ENCODE results near the gene P3H1. TPM values are rescaled to one million over a fixed set of nuclear protein-coding genes. Genes with fewer than 3 reads are reported as not detected.

Gene P3H1
- total and polyA plus RNA-seq, 4 donors: 15.2 to 64.3 (median 46.1) TPM

DNA sequence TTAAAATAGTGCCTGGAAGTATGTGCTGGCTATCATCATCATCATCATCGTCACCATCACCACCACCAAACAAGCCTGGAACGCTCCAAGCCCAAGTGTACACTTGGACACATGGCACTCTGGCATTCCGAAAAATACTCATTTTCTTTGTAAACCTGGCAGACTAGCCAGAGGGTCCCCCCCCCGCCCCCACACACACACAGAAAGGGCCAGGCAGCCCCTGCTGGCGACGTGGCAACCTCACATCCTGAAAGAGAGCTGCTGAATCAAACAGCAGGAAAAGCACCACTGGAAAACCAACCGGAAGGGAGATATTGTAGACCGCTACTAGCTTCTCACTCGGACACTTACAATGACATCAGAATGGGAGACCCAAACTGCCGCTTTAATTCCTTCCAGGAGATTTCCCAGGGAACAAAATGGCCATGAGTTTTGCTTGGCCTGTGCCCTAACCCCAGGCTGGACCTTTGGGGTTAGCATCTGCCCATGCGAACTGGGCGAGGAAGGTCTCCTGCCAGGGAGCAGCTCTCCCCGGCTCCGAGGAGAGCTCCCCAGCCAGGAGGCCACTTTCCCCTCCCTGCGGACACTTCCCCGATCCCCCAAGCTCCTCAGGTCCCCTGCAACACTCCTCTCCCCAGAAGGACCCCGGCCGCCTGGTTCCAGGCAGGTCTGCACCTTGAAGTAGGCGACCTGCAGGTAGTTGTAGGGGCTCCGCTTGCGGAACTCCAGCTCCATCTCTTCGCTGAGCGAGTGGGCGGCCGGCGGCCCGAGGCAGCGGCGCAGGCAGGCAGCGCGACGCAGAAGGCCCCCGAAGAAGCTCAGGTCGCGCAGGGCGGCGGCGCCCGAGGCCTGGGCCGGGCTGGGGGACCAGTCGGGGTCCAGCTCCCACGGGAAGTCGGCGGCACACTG is 742 bp downstream of the P3H1 start:
- DNase-seq (peak in 1 of 2 donors; percentile 62), ATAC-seq (ENCODE audit: low FRiP score) (peak; percentile 47)
- H3K27me3 ChIP-seq (ENCODE audit: control insufficient read depth in 1 of 2, insufficient read depth in 2 of 2, low read length in 1 of 2): no peaks in the 10 kb centered on the region
- no peaks in the 10 kb centered on the region for H3K9me3 ChIP-seq (ENCODE audit: control insufficient read depth, low read length)
- H3K27ac ChIP-seq (ENCODE audit: low read depth in 1 of 2, low read length in 2 of 2): peak overlapping the region; percentile 24 to 61
- intact Hi-C loops (cut with DNase I): loop anchor here in 1 of 2 donors (5.0 to 10.0 kb wide), 3 partner anchors 51 to 306 kb away; partner anchors contain the start of genes ERMAP, SVBP and ZNF691
- peaks cover 0 to 4% of the 10 kb centered on the region in 2 donors for H3K4me1 ChIP-seq (ENCODE audit: control insufficient read depth in 1 of 2, insufficient read depth in 2 of 2, low read length in 2 of 2)
- H3K36me3 ChIP-seq (ENCODE audit: control insufficient read depth in 1 of 2, insufficient read depth in 2 of 2, low read length in 1 of 2): no peaks in the 10 kb centered on the region
- peak overlapping the region; percentile 72 to 74 for H3K4me3 ChIP-seq (ENCODE audit: low read length in 2 of 2)
- WGBS, 2 donors: 0 to 1% methylated on average over 42 to 44 of the region's 44 CpGs

DNA sequence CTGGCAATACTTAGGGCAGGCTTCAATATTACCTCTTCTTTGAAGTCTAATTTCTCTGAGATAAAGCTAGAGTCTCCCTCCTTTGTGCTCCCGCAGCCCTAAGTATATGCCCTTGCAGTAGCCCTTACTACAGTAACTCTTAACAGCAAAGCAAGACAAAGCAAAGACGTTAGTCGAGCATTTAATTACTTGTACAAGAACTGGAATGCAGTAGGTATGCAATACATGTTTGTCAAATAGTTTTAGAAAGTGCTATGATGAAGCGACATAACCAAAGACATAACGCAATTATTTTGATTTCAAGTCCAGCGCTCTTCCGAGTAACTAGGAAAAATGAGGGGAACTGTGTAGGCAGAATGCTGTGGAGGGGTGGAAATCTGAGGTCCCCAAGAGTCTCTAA is 1.6 kb downstream of the P3H1 start:
- Histone ChIP-seq H3K9me3 (ENCODE audit: control insufficient read depth, low read length) (no peaks in the 10 kb centered on the region), H3K27ac (ENCODE audit: low read depth in 1 of 2, low read length in 2 of 2) (no peak overlapping the region), H3K4me3 (ENCODE audit: low read length in 2 of 2) (peak overlapping the region; percentile 72 to 74), H3K27me3 (ENCODE audit: control insufficient read depth in 1 of 2, insufficient read depth in 2 of 2, low read length in 1 of 2) (no peaks in the 10 kb centered on the region), H3K4me1 (ENCODE audit: control insufficient read depth in 1 of 2, insufficient read depth in 2 of 2, low read length in 2 of 2) (peaks cover 0 to 4% of the 10 kb centered on the region in 2 donors), H3K36me3 (ENCODE audit: control insufficient read depth in 1 of 2, insufficient read depth in 2 of 2, low read length in 1 of 2) (no peaks in the 10 kb centered on the region)
- intact Hi-C loops (cut with DNase I): loop anchor here in 1 of 2 donors (5.0 to 10.0 kb wide), 3 partner anchors 52 to 307 kb away; partner anchors contain the start of genes ERMAP, SVBP and ZNF691
- DNase-seq (no peak), ATAC-seq (ENCODE audit: low FRiP score) (no peak)
- WGBS, 2 donors: 5 to 7% methylated on average over 7 of the region's 7 CpGs

DNA sequence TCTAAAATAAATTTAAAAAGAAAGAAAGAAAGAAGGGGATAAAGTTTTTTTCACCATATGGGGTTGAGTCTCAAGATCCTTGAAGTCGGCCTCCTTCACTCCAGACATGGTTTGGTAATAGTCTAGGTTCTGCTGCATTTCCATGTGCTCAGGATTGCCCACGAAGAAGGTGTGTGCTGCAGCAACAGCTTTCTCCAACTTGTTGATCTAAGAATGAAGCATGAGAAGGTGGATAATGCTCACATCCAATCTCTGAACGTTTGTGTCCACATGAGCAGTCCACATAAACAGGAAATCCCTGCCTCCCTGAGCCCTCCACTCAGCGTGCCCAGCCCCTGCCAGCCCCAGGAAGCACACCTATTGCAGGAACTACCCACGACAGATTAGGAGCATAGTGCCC is 4.6 kb downstream of the P3H1 start:
- 69 to 71% methylated on average over 5 of the region's 5 CpGs for WGBS, 2 donors
- no peak overlapping the region for H3K4me3 ChIP-seq (ENCODE audit: low read length in 2 of 2)
- intact Hi-C loops (cut with DNase I): loop anchor here in 1 of 2 donors (10.0 kb wide), 1 partner anchor 83 kb away; the partner anchor contains the start of gene ZNF691
- H3K27ac ChIP-seq (ENCODE audit: low read depth in 1 of 2, low read length in 2 of 2): no peak overlapping the region
- DNase-seq (no peak), ATAC-seq (ENCODE audit: low FRiP score) (no peak)
- no peaks in the 10 kb centered on the region for H3K9me3 ChIP-seq (ENCODE audit: control insufficient read depth, low read length)
- H3K4me1 ChIP-seq (ENCODE audit: control insufficient read depth in 1 of 2, insufficient read depth in 2 of 2, low read length in 2 of 2): no peaks in the 10 kb centered on the region
- no peaks in the 10 kb centered on the region for H3K27me3 ChIP-seq (ENCODE audit: control insufficient read depth in 1 of 2, insufficient read depth in 2 of 2, low read length in 1 of 2)
- H3K36me3 ChIP-seq (ENCODE audit: control insufficient read depth in 1 of 2, insufficient read depth in 2 of 2, low read length in 1 of 2): peaks cover 2 to 4% of the 10 kb centered on the region in 2 donors

DNA sequence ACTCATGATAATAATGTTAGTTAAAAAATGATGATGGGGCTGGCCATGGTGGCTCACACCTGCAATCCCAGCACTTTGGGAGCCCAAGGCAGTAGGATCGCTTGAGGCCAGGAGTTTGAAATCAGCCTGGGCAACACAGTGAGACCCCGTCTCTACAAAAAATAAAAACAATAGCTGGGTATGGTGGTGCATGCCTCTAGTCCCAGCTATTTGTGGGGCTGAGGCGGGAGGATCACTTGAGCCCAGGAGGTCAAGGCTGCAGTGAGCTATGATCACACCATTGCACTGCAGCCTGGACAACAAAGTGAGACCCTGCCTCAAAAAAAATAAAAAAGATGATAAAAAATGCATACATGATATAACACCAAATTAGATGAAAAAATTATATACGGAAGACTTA is 5.3 kb downstream of the P3H1 start:
- ATAC-seq (ENCODE audit: low FRiP score): no peak
- intact Hi-C loops (cut with DNase I): loop anchor here in 1 of 2 donors (10.0 kb wide), 1 partner anchor 83 kb away; the partner anchor contains the start of gene ZNF691
- Histone ChIP-seq H3K27ac (ENCODE audit: low read depth in 1 of 2, low read length in 2 of 2) (no peak overlapping the region), H3K4me1 (ENCODE audit: control insufficient read depth in 1 of 2, insufficient read depth in 2 of 2, low read length in 2 of 2) (no peaks in the 10 kb centered on the region), H3K27me3 (ENCODE audit: control insufficient read depth in 1 of 2, insufficient read depth in 2 of 2, low read length in 1 of 2) (no peaks in the 10 kb centered on the region), H3K9me3 (ENCODE audit: control insufficient read depth, low read length) (no peaks in the 10 kb centered on the region), H3K4me3 (ENCODE audit: low read length in 2 of 2) (no peak overlapping the region), H3K36me3 (ENCODE audit: control insufficient read depth in 1 of 2, insufficient read depth in 2 of 2, low read length in 1 of 2) (peaks cover 4% of the 10 kb centered on the region in 2 donors)
- WGBS, 2 donors: 96 to 99% methylated on average over 4 of the region's 4 CpGs
- no peak for DNase-seq

DNA sequence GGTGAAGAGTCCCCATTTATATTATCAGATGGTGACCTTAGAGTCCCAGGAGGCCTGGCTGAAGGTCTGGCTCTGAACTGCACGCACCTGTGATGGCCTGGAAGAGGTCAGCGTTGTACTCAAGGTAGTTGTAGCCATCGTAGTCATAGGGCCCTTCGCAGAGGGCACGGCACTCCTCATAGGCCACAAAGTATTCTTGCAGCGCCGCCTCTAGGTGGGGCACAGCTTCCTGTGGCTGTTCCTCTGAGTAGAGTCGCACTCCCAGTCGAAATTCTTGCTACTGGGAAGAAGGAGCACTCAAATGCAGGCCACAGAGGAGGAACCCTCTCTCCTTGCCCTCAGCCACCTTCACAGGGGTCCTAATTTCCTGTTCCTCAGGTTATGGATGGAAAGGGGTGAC is 7.7 kb downstream of the P3H1 start:
- intact Hi-C loops (cut with DNase I): loop anchor here in 1 of 2 donors (10.0 kb wide), 1 partner anchor 174 kb away; no protein-coding TSS in a partner anchor
- WGBS, 2 donors: 74 to 79% methylated on average over 9 of the region's 9 CpGs
- Histone ChIP-seq H3K4me3 (ENCODE audit: low read length in 2 of 2) (no peak overlapping the region), H3K9me3 (ENCODE audit: control insufficient read depth, low read length) (no peaks in the 10 kb centered on the region), H3K27ac (ENCODE audit: low read depth in 1 of 2, low read length in 2 of 2) (no peak overlapping the region), H3K4me1 (ENCODE audit: control insufficient read depth in 1 of 2, insufficient read depth in 2 of 2, low read length in 2 of 2) (no peaks in the 10 kb centered on the region), H3K27me3 (ENCODE audit: control insufficient read depth in 1 of 2, insufficient read depth in 2 of 2, low read length in 1 of 2) (no peaks in the 10 kb centered on the region), H3K36me3 (ENCODE audit: control insufficient read depth in 1 of 2, insufficient read depth in 2 of 2, low read length in 1 of 2) (peaks cover 4 to 11% of the 10 kb centered on the region in 2 donors)
- DNase-seq: peak in 1 of 2 donors; percentile 26
- no peak for ATAC-seq (ENCODE audit: low FRiP score)

DNA sequence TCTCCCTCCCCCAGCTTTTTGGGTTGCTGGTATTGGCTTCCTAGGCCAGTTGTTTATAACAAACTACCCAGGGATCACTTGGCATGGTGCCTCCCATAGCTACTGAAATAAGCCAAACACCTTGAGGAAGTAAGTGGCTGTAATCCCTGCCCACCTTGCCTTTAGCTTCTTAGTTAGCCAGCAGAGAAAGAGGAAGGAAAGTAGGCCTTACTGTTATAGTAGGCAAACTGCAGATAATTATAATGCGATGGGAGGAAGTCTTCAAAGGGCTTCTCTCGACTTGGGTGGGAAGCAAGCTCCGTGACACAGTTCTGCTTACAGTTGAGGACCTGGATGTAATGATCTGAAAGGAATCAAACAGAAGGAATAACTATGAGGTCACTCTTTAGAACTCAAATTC is 8.2 kb downstream of the P3H1 start:
- Histone ChIP-seq H3K27ac (ENCODE audit: low read depth in 1 of 2, low read length in 2 of 2) (no peak overlapping the region), H3K27me3 (ENCODE audit: control insufficient read depth in 1 of 2, insufficient read depth in 2 of 2, low read length in 1 of 2) (no peaks in the 10 kb centered on the region), H3K36me3 (ENCODE audit: control insufficient read depth in 1 of 2, insufficient read depth in 2 of 2, low read length in 1 of 2) (peaks cover 4 to 14% of the 10 kb centered on the region in 2 donors), H3K9me3 (ENCODE audit: control insufficient read depth, low read length) (no peaks in the 10 kb centered on the region), H3K4me1 (ENCODE audit: control insufficient read depth in 1 of 2, insufficient read depth in 2 of 2, low read length in 2 of 2) (no peaks in the 10 kb centered on the region), H3K4me3 (ENCODE audit: low read length in 2 of 2) (no peak overlapping the region)
- ATAC-seq (ENCODE audit: low FRiP score) (no peak), DNase-seq (no peak)
- intact Hi-C loops (cut with DNase I): loop anchor here in 1 of 2 donors (10.0 kb wide), 1 partner anchor 174 kb away; no protein-coding TSS in a partner anchor
- 83 to 86% methylated on average over 3 of the region's 3 CpGs for whole genome bisulfite sequencing, 2 donors

DNA sequence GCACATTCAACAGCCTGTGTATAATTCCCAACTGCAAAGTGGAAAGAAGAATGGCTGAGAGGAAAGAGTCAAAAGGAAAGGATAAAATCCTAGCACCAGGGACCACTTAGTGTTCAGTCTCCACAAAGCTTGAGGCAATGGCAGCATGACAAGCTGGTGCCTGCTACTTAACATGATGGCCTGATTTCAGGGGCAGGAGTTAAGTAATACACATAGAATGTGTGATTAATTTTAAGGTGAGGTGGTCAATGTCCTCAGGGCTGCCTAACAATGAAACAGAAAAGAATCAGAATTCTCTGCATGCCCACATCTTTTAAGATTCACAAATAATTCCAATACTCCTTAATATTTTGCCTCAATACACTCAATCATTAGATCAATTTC is 8.9 kb downstream of the P3H1 start:
- Histone ChIP-seq H3K9me3 (ENCODE audit: control insufficient read depth, low read length) (no peaks in the 10 kb centered on the region), H3K27ac (ENCODE audit: low read depth in 1 of 2, low read length in 2 of 2) (no peak overlapping the region), H3K4me1 (ENCODE audit: control insufficient read depth in 1 of 2, insufficient read depth in 2 of 2, low read length in 2 of 2) (no peaks in the 10 kb centered on the region), H3K36me3 (ENCODE audit: control insufficient read depth in 1 of 2, insufficient read depth in 2 of 2, low read length in 1 of 2) (peaks cover 4 to 14% of the 10 kb centered on the region in 2 donors), H3K27me3 (ENCODE audit: control insufficient read depth in 1 of 2, insufficient read depth in 2 of 2, low read length in 1 of 2) (no peaks in the 10 kb centered on the region), H3K4me3 (ENCODE audit: low read length in 2 of 2) (no peak overlapping the region)
- no peak for ATAC-seq (ENCODE audit: low FRiP score)
- DNase-seq: no peak
- intact Hi-C loops (cut with DNase I): loop anchor here in 1 of 2 donors (10.0 kb wide), 1 partner anchor 173 kb away; no protein-coding TSS in a partner anchor

DNA sequence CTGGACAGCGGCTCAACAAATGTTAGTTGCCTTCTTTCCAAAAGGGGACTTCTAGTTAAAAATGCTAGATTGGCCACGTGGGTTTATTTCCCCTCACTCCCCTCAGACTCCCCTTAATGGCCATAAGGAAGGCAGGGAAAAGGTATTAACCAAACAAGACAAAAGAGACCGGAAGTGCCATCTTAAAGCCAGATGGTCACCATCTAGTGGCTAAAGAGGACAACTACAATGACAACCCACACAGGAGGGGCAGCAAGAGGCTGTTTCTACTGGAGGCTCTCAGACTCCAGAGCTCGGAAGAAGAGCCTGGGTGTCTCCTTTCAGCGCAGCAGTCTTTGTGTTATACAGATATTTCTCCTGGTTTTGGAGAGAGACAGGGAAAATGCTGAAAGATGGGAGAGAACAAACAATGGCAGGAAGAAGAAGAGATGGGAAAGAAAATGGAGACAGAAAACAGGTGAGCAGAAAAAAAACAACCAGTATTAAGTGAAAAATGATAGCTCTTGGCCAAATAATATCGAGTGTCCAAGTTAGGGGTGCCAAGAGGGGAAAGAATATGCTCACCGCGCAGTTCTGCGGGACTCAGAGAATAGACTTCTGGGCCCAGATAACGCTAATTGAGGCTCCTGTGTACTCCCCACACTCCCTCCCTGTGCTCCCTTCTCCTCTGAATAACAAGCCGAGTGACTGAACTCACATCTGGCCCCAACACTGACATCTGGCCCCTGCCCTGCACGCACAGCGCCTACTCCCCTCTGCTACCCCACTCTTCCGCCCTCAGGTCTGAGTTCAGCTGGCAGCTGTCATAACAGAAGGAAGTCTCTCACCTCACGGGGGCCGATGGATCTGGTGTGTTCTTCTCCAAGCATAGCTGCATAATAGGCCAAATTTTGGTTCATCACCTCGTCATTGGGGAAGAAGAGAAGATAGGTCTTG is 9.6 kb downstream of the P3H1 start:
- no peaks in the 10 kb centered on the region for H3K4me1 ChIP-seq (ENCODE audit: control insufficient read depth in 1 of 2, insufficient read depth in 2 of 2, low read length in 2 of 2)
- H3K27ac ChIP-seq (ENCODE audit: low read depth in 1 of 2, low read length in 2 of 2): no peak overlapping the region
- no peak for ATAC-seq (ENCODE audit: low FRiP score)
- no peaks in the 10 kb centered on the region for H3K27me3 ChIP-seq (ENCODE audit: control insufficient read depth in 1 of 2, insufficient read depth in 2 of 2, low read length in 1 of 2)
- intact Hi-C loops (cut with DNase I): loop anchor here in 1 of 2 donors (10.0 kb wide), 1 partner anchor 172 kb away; no protein-coding TSS in a partner anchor
- DNase-seq: peak in 1 of 2 donors; percentile 31
- H3K9me3 ChIP-seq (ENCODE audit: control insufficient read depth, low read length): no peaks in the 10 kb centered on the region
- H3K4me3 ChIP-seq (ENCODE audit: low read length in 2 of 2): no peak overlapping the region
- peaks cover 8 to 14% of the 10 kb centered on the region in 2 donors for H3K36me3 ChIP-seq (ENCODE audit: control insufficient read depth in 1 of 2, insufficient read depth in 2 of 2, low read length in 1 of 2)
- 71% methylated on average over 17 of the region's 17 CpGs for WGBS, 2 donors

Measured in aorta (tissue), 5 donors.